PC-3 (cell line): ENCODE data around the gene SH3D21. TPM values are rescaled to one million over a fixed set of nuclear protein-coding genes. Genes with fewer than 3 reads are reported as not detected.

Source experiments
- ATAC-seq: fragments of 200-7000 bp; cut with Tn5 transposase; 2 replicates; pipeline ENCODE4 v1.9.1; 2020; ENCODE audit warnings: mild to moderate bottlenecking, moderate library complexity
- BruUV-seq: library from RNA; stranded (reverse); fragments of 400-500 nt; replicated peaks from 2 replicates; lab custom pipeline; 2021; lab: Mats Ljungman, UMichigan
- CTCF ChIA-PET: fragments of 300-600 bp; sonication (Branson Sonifier 250); formaldehyde crosslinking; loops from one replicate; lab custom pipeline; 2022; ENCODE audit warnings: antibody characterized with exemption; lab: Charles Lee
- POLR2A ChIA-PET: fragments of 300-600 bp; sonication (Branson Sonifier 250); formaldehyde crosslinking; loops from one replicate; lab custom pipeline; 2022; ENCODE audit warnings: antibody characterized with exemption; ENCODE audit not compliant: unreplicated experiment; lab: Charles Lee
- DNase-seq: peaks from one replicate; pipeline ENCODE4 v3.0.0-alpha.2; 2015
- H2AFZ ChIP-seq: fragments of 300-600 bp; sonication (generic); 2 replicates; pipeline ENCODE4 v1.6.0; 2016; ENCODE audit warnings: antibody characterized with exemption, low read length
- H3F3A ChIP-seq: fragments of 300-600 bp; sonication (generic); one replicate; pipeline ENCODE4 v1.6.0; 2017; ENCODE audit warnings: antibody characterized with exemption, low read length, control low read depth, mild to moderate bottlenecking; ENCODE audit not compliant: unreplicated experiment
- H3K27ac ChIP-seq: fragments of 300-600 bp; sonication (generic); 2 replicates; pipeline ENCODE4 v1.5.1; 2016; ENCODE audit warnings: mild to moderate bottlenecking, low read length
- H3K27me3 ChIP-seq: fragments of 300-600 bp; sonication (generic); 2 replicates; pipeline ENCODE4 v1.6.1; 2016; ENCODE audit warnings: low read length, mixed read lengths
- H3K36me3 ChIP-seq: fragments of 300-600 bp; sonication (generic); 2 replicates; pipeline ENCODE4 v1.6.1; 2016; ENCODE audit warnings: low read depth, mixed run types, low read length, mixed read lengths
- H3K4me1 ChIP-seq: fragments of 300-600 bp; sonication (generic); 2 replicates; pipeline ENCODE4 v1.5.1; 2016; ENCODE audit warnings: low read length; ENCODE audit not compliant: insufficient read depth
- H3K4me2 ChIP-seq: fragments of 300-600 bp; sonication (generic); 2 replicates; pipeline ENCODE4 v1.6.0; 2016; ENCODE audit warnings: low read length
- H3K4me3 ChIP-seq: fragments of 300-600 bp; sonication (generic); 2 replicates; pipeline ENCODE4 v1.5.1; 2016; ENCODE audit warnings: mild to moderate bottlenecking, low read length, mixed read lengths
- H3K79me2 ChIP-seq: fragments of 300-600 bp; sonication (generic); 2 replicates; pipeline ENCODE4 v1.6.1; 2017; ENCODE audit warnings: low read length, mixed read lengths
- H3K9ac ChIP-seq: fragments of 300-600 bp; sonication (generic); 2 replicates; pipeline ENCODE4 v1.6.0; 2016; ENCODE audit warnings: mild to moderate bottlenecking, low read length
- H3K9me2 ChIP-seq: fragments of 300-600 bp; sonication (generic); replicated peaks from 2 replicates; pipeline ENCODE4 v1.6.1; 2016; ENCODE audit warnings: mixed run types, low read length, mixed read lengths
- H3K9me3 ChIP-seq: fragments of 300-600 bp; sonication (generic); 2 replicates; pipeline ENCODE4 v1.6.1; 2016; ENCODE audit warnings: low read length, mixed read lengths
- H4K20me1 ChIP-seq: fragments of 300-600 bp; sonication (generic); 2 replicates; pipeline ENCODE4 v1.6.1; 2016; ENCODE audit warnings: low read length, mixed read lengths
- EZH2 ChIP-seq: fragments of 300-600 bp; sonication (generic); IDR thresholded peaks from one replicate; pipeline ENCODE4 v1.6.1; 2017; ENCODE audit warnings: antibody characterized with exemption, mild to moderate bottlenecking, low read length; ENCODE audit not compliant: unreplicated experiment
- EZH2phosphoT487 ChIP-seq: fragments of 300-600 bp; sonication (generic); IDR thresholded peaks from 2 replicates; pipeline ENCODE4 v1.6.1; 2018; ENCODE audit warnings: mild to moderate bottlenecking, antibody characterized with exemption, low read length, borderline replicate concordance
- intact Hi-C: fragments of 100-400 bp; cut with micrococcal nuclease; formaldehyde crosslinking; loops from 2 replicates; pipeline ENCODE4 v1.9.0; 2023
- total RNA-seq: library from RNA; depleted of rRNA; stranded (reverse); fragments of >200 nt; gene quantifications from 2 replicates; pipeline ENCODE4 v1.2.3, GENCODE V29; 2014
- TF ChIP-seq, protein P1 (sequence below): fragments of 300-600 bp; sonication (generic); conservative IDR thresholded peaks from 2 replicates; pipeline ENCODE4 v1.5.1; 2017; ENCODE audit warnings: antibody characterized with exemption, low read depth, mild to moderate bottlenecking, low read length

Gene SH3D21
- total RNA-seq, 1 experiment from 2014 or later, result 11.3 TPM

DNA sequence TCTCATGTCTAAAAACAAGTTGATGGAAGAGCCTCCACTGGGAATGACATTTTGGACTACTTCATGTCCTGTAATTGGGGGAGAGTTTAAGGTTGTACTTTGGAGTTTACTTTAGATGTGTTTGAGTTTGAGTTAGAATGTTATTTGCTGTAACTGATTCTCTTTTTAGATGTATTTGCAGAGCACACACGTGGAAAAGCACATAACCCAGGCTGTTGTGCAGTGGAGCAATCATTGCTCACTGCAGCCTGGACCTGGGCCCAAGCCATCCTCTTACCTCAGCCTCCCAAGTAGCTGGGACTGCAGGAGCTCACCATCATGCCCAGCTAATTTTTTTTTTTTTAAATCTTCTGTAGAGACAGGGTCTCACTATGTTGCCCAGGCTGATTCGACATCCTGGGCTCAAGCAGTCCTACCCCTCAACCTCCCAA, 36.7 kb upstream of the SH3D21 start:
- CTCF ChIA-PET, result interaction anchor here (1.3 kb wide), 1 partner anchor 31 kb away, joined by 3 read pairs; no protein-coding TSS in a partner anchor
- no peak for DNase-seq
- Histone ChIP-seq H3K27me3 (no peaks in the 10 kb centered on the region), H4K20me1 (peaks cover 6% of the 10 kb centered on the region; the same call in 1 of the 2 replicates), H3K9ac (no peak overlapping the region), H3K9me2 (no peaks in the 10 kb centered on the region), H3K4me3 (no peak overlapping the region), H3K4me1 (no peaks in the 10 kb centered on the region), H2AFZ (no peak overlapping the region), H3K79me2 (peaks cover 80% of the 10 kb centered on the region), H3K36me3 (peaks cover 39% of the 10 kb centered on the region; the same call in 1 of the 2 replicates), H3F3A (no peaks in the 10 kb centered on the region), H3K27ac (no peak overlapping the region), H3K9me3 (no peaks in the 10 kb centered on the region), H3K4me2 (no peak overlapping the region)
- intact Hi-C loops, result no loop called here
- BruUV-seq, result no TSS peak
- POLR2A ChIA-PET, result interaction anchor here (0.7 kb wide), 2 partner anchors 16 to 46 kb away, joined by 3 read pairs; no protein-coding TSS in a partner anchor
- TF ChIP-seq EZH2 (no peak), EZH2phosphoT487 (no peak)
- TF ChIP-seq, protein P1, sequence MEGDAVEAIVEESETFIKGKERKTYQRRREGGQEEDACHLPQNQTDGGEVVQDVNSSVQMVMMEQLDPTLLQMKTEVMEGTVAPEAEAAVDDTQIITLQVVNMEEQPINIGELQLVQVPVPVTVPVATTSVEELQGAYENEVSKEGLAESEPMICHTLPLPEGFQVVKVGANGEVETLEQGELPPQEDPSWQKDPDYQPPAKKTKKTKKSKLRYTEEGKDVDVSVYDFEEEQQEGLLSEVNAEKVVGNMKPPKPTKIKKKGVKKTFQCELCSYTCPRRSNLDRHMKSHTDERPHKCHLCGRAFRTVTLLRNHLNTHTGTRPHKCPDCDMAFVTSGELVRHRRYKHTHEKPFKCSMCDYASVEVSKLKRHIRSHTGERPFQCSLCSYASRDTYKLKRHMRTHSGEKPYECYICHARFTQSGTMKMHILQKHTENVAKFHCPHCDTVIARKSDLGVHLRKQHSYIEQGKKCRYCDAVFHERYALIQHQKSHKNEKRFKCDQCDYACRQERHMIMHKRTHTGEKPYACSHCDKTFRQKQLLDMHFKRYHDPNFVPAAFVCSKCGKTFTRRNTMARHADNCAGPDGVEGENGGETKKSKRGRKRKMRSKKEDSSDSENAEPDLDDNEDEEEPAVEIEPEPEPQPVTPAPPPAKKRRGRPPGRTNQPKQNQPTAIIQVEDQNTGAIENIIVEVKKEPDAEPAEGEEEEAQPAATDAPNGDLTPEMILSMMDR, result no peak
- peak; percentile 56 for ATAC-seq

DNA sequence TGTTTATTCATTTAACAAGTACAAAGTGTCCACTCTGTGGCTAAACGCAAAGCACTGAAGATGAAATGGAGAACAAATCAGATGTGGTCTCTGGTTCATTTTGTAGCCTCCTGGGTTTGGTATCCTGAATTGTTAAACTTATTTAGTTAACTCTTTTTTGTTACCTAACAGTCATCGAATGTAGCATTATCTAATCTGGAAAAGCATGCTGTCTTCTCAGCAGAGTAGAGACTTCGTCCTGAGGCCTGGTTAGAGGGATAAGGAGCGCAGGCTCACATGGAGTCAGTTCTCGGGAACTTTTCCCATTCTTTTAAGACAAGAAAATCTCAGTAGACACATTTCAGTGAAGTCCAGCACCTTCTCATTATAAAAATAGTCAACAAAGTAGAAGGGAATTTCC, 33.1 kb upstream of the SH3D21 start:
- Histone ChIP-seq H3K36me3 (peaks cover 39% of the 10 kb centered on the region; the same call in 1 of the 2 replicates), H3K4me3 (no peak overlapping the region), H3K9ac (no peak overlapping the region), H3K79me2 (peaks cover 56% of the 10 kb centered on the region), H3K27ac (no peak overlapping the region), H2AFZ (no peak overlapping the region), H3K9me3 (no peaks in the 10 kb centered on the region), H4K20me1 (no peaks in the 10 kb centered on the region), H3K4me2 (no peak overlapping the region), H3F3A (no peaks in the 10 kb centered on the region), H3K9me2 (no peaks in the 10 kb centered on the region), H3K4me1 (no peaks in the 10 kb centered on the region), H3K27me3 (no peaks in the 10 kb centered on the region)
- ChIA-PET CTCF (no interaction called here), POLR2A (no interaction called here)
- no TSS peak for BruUV-seq
- TF ChIP-seq EZH2 (no peak), EZH2phosphoT487 (no peak)
- TF ChIP-seq, protein P1, result no peak
- no peak for ATAC-seq
- intact Hi-C loops, result no loop called here
- no peak for DNase-seq

DNA sequence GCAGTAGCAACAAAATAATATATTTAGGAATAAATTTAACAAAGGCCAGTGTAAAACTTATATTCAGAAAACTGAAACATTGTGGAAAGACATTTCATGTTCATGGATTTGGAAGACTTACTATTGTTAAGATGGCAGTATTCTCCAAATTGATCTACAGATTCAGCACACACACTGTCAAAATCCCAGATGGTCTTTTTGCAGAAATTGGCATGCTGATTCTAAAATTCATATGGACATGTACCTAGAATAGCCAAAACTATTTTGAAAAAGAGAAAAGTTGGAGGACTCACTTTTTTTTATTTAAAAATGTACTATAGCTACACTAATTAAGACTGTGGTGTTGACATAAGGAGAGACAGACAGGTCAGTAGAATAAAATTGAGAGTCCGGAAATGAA, 32.0 kb upstream of the SH3D21 start:
- ChIA-PET POLR2A (interaction anchor here (0.5 kb wide), 1 partner anchor 20 kb away, joined by 19 read pairs; no protein-coding TSS in a partner anchor), CTCF (no interaction called here)
- Histone ChIP-seq H3K27ac (no peak overlapping the region), H2AFZ (no peak overlapping the region), H3K27me3 (no peaks in the 10 kb centered on the region), H3K4me2 (no peak overlapping the region), H3K9ac (no peak overlapping the region), H3K4me3 (no peak overlapping the region), H4K20me1 (no peaks in the 10 kb centered on the region), H3K36me3 (peaks cover 33% of the 10 kb centered on the region; the same call in 1 of the 2 replicates), H3F3A (no peaks in the 10 kb centered on the region), H3K79me2 (peaks cover 54% of the 10 kb centered on the region), H3K9me3 (no peaks in the 10 kb centered on the region), H3K9me2 (no peaks in the 10 kb centered on the region), H3K4me1 (no peaks in the 10 kb centered on the region)
- DNase-seq, result no peak
- intact Hi-C loops, result no loop called here
- TF ChIP-seq EZH2, result no peak
- TF ChIP-seq, protein P1, result no peak
- TF ChIP-seq EZH2phosphoT487, result no peak
- BruUV-seq, result no TSS peak
- no peak for ATAC-seq
